HepG2 (cell line): ENCODE results near the gene ESRP2. TPM values are rescaled to one million over a fixed set of nuclear protein-coding genes. Genes with fewer than 3 reads are reported as not detected.
A peak's percentile ranks its signal among the peaks of the same experiment; 100 is the strongest.

ENCODE experiments used
- ATAC-seq: fragments of 200-7000 bp; cut with Tn5 transposase; 3 replicates; pipeline ENCODE4 v1.9.1; 2020; ENCODE audit warnings: mild to moderate bottlenecking, moderate library complexity
- BruUV-seq: library from RNA; stranded (reverse); fragments of 400-500 nt; replicated peaks from 2 replicates; lab custom pipeline; 2021; lab: Mats Ljungman, UMichigan
- CTCF ChIA-PET: fragments of 300-600 bp; formaldehyde crosslinking; extraction: SDS; loops from one replicate; lab custom pipeline; 2021; ENCODE audit warnings: low total read pairs, inconsistent platforms, low intra/inter-chr PET ratio; lab: Yijun Ruan, JAX
- POLR2A ChIA-PET: fragments of 350-600 bp; sonication (Branson Sonifier 250); formaldehyde crosslinking; loops from one replicate; lab custom pipeline; 2020; ENCODE audit warnings: antibody characterized with exemption, inconsistent platforms; lab: Yijun Ruan, JAX
- DNase-seq: peaks from one replicate; pipeline ENCODE4 v3.0.0-alpha.2; 2015; ENCODE audit warnings: low spot score
- FAIRE-seq: peaks from 3 replicates; lab custom pipeline; 2011; peaks lifted over from hg19 to GRCh38; lab: Jason Lieb, UNC
- H2AFZ ChIP-seq: one replicate; pipeline ENCODE4 v1.6.1; 2011; ENCODE audit warnings: low read length, inconsistent platforms
- H3K27ac ChIP-seq: fragments of 300-600 bp; 3 replicates; pipeline ENCODE4 v1.8.0; 2011; ENCODE audit warnings: mixed run types, mild to moderate bottlenecking, mixed read lengths, low read length, inconsistent platforms; ENCODE audit not compliant: insufficient read depth; ENCODE audit errors: extremely low read length
- H3K27me3 ChIP-seq, 2 experiments: fragments of 200-600 bp in 1 of 2; 2 replicates in 1 of 2; 3 replicates in 1 of 2; pipeline versions ENCODE4 v1.6.0 to v1.8.0; 2011; ENCODE audit warnings: low read length in 2 of 2, mild to moderate bottlenecking in 2 of 2, moderate library complexity in 2 of 2, inconsistent platforms in 1 of 2; ENCODE audit not compliant: insufficient read depth in 2 of 2, control insufficient read depth in 1 of 2
- H3K36me3 ChIP-seq, 2 experiments: fragments of 200-600 bp in 1 of 2; replicated peaks in 1 of 2; 2 replicates in 1 of 2; 3 replicates in 1 of 2; pipeline versions ENCODE4 v1.5.1 to v1.8.0; 2011; ENCODE audit warnings: low read length in 2 of 2, inconsistent platforms in 1 of 2; ENCODE audit not compliant: insufficient read depth in 2 of 2, control insufficient read depth in 1 of 2
- H3K4me1 ChIP-seq: 2 replicates; pipeline ENCODE4 v1.5.1; 2012; ENCODE audit warnings: low read length, inconsistent platforms; ENCODE audit not compliant: insufficient read depth
- H3K4me2 ChIP-seq: 2 replicates; pipeline ENCODE4 v1.6.0; 2011; ENCODE audit warnings: low read depth, low read length, inconsistent platforms
- H3K4me3 ChIP-seq, 3 experiments: fragments of 200-600 bp in 1 of 3; sonication (generic), shearing (Covaris generic) in 1 of 3; replicated peaks in 1 of 3; 2 replicates each; pipeline ENCODE4 v1.5.1; 2011 to 2016; ENCODE audit warnings: low read length in 3 of 3, inconsistent platforms in 2 of 3, low read depth in 2 of 3, mild to moderate bottlenecking in 2 of 3, control low read depth in 1 of 3, mixed read lengths in 1 of 3; ENCODE audit not compliant: insufficient read depth in 1 of 3
- H3K79me2 ChIP-seq: one replicate; pipeline ENCODE4 v1.6.1; 2011; ENCODE audit warnings: low read length, inconsistent platforms; ENCODE audit not compliant: insufficient read depth
- H3K9ac ChIP-seq: 2 replicates; pipeline ENCODE4 v1.6.0; 2011; ENCODE audit warnings: mild to moderate bottlenecking, low read depth, low read length, inconsistent platforms; ENCODE audit not compliant: insufficient read depth
- H3K9me3 ChIP-seq: 2 replicates; pipeline ENCODE4 v1.5.1; 2012; ENCODE audit warnings: mild to moderate bottlenecking, low read length
- H4K20me1 ChIP-seq: 2 replicates; pipeline ENCODE4 v1.6.0; 2011; ENCODE audit warnings: inconsistent platforms, mild to moderate bottlenecking, low read length, moderate library complexity; ENCODE audit not compliant: insufficient read depth
- CEBPZ ChIP-seq: IDR thresholded peaks from 2 replicates; pipeline ENCODE4 v1.6.1; 2012; ENCODE audit warnings: low read length, improper control_type of control experiment
- GTF2F1 ChIP-seq: fragments of 150-350 bp; IDR thresholded peaks from 2 replicates; pipeline ENCODE4 v1.6.1; 2014; ENCODE audit warnings: low read length
- HINFP ChIP-seq: sonication (generic); formaldehyde crosslinking; IDR thresholded peaks from 2 replicates; pipeline ENCODE4 v1.4.0; 2020; ENCODE audit warnings: low read depth, mild to moderate bottlenecking, missing genetic modification reagents
- HMGXB4 ChIP-seq, 2 experiments: sonication (generic) in 1 of 2; formaldehyde crosslinking in 1 of 2; IDR thresholded peaks; 2 replicates each; pipeline versions ENCODE4 v1.4.0 to v1.6.1; 2018 to 2020; ENCODE audit warnings: missing genetic modification reagents in 2 of 2, borderline replicate concordance in 1 of 2, low read depth in 1 of 2, mild to moderate bottlenecking in 1 of 2, missing biosample characterization in 1 of 2
- MED1 ChIP-seq: sonication (generic); formaldehyde crosslinking; IDR thresholded peaks from 2 replicates; pipeline ENCODE4 v1.4.0; 2020; ENCODE audit warnings: missing genetic modification reagents
- SSRP1 ChIP-seq: IDR thresholded peaks from 2 replicates; pipeline ENCODE4 v1.6.1; 2016; ENCODE audit warnings: control low read depth
- ZNF784 ChIP-seq: sonication (generic); formaldehyde crosslinking; IDR thresholded peaks from 2 replicates; pipeline ENCODE4 v1.5.1; 2020; ENCODE audit warnings: missing genetic modification reagents, mild to moderate bottlenecking, borderline replicate concordance
- ZNF790 ChIP-seq: sonication (generic); formaldehyde crosslinking; IDR thresholded peaks from 2 replicates; pipeline ENCODE4 v1.8.0; 2022; ENCODE audit warnings: missing genetic modification reagents, mild to moderate bottlenecking, borderline replicate concordance
- WGBS: methylation state at CpG from one replicate; pipeline ENCODE4 v1.1.6; 2017; ENCODE audit warnings: low lambda C conversion rate; 5-methylcytosine and 5-hydroxymethylcytosine counted together
- in situ Hi-C: cut with HindIII; loops from 2 replicates; pipeline ENCODE4 v1.10.0; 2017; ENCODE audit warnings: low pct_unique_long_range_greater_than_20kb; ENCODE audit not compliant: extremely low pct_ligation_motif_present
- intact Hi-C: fragments of 100-400 bp; cut with micrococcal nuclease; formaldehyde crosslinking; loops from one replicate; pipeline ENCODE4 v1.10.0; 2022; ENCODE audit not compliant: unreplicated experiment
- polyA plus RNA-seq, 8 experiments: library from polyadenylated mRNA; depleted of rRNA in 3 of 8; stranded (reverse) in 7 of 8; unstranded in 1 of 8; fragments of >200 nt; fragmentation: Illumina TruSeq in 4 of 8; extraction: Trizol in 4 of 8; gene quantifications; 2 replicates each; pipeline versions ENCODE4 v1.2.1 to v1.2.3, GENCODE V29; 2011 to 2016; ENCODE audit warnings: low read depth in 4 of 8, missing spikeins in 1 of 8, mixed read lengths in 1 of 8; ENCODE audit not compliant: insufficient read depth in 1 of 8
- total RNA-seq, 5 experiments: library from RNA; depleted of rRNA; stranded (reverse); fragments of >200 nt; fragmentation: Illumina TruSeq; extraction: Trizol; gene quantifications; 2 replicates each; pipeline ENCODE4 v1.2.3, GENCODE V29; 2016; ENCODE audit warnings: low read depth in 1 of 5

Gene ESRP2
- total and polyA plus RNA-seq, 2 of the 13 experiments (the other 11 are each of a cell fraction or from before 2014, with no cell fraction given): 21.1 to 32.4 TPM

DNA sequence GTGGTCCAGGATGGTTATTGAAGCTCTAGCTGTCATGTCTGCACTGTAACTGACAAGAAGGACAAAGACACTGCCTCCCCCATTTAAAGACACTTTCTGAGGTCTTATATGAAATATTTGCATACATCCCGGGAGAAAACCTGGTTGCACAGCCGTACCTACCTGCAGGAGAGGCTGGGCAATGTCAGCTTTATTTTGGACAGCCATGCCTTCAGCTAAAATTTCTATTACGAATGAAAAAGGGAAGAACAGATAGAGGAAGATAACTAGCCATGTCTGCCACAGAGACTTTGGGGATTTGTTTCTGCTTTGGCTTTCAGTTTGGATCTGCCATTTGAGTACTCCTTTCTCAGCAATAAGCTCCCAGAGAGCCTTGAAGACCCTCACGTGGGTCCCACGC lies 47.4 kb upstream of the ESRP2 start:
- Histone ChIP-seq H3K4me1 (peaks cover 77% of the 10 kb centered on the region), H2AFZ (no peak overlapping the region), H3K27me3 (no peaks in the 10 kb centered on the region), H4K20me1 (no peaks in the 10 kb centered on the region), H3K4me3 (no peak overlapping the region), H3K79me2 (peaks cover 46% of the 10 kb centered on the region), H3K9me3 (no peaks in the 10 kb centered on the region)
- FAIRE-seq (no peak), ATAC-seq (no peak), DNase-seq (no peak)
- POLR2A ChIA-PET: interaction anchor here (0.9 to 4.3 kb wide), 7 partner anchors 11 to 47 kb away, joined by 3 to 22 read pairs (median 5); partner anchors contain the start of genes ESRP2, PRMT7, SLC7A6 and SLC7A6OS
- no TSS peak for BruUV-seq
- CTCF ChIA-PET: no interaction called here
- TF ChIP-seq ZNF784 (CRISPR knock-in tag): no peak
- TF ChIP-seq GTF2F1: no peak
- no peak for TF ChIP-seq MED1
- TF ChIP-seq, all 625 proteins: peak for 0
- H3K27ac ChIP-seq: peak overlapping the region; percentile 23
- 76% methylated on average over 5 of the region's 5 CpGs for WGBS
- no peak overlapping the region for H3K9ac ChIP-seq
- no peak overlapping the region for H3K4me2 ChIP-seq
- intact Hi-C loops (no loop called here), in situ Hi-C loops (no loop called here)
- peaks cover 16 to 51% of the 10 kb centered on the region in 2 experiments for H3K36me3 ChIP-seq

DNA sequence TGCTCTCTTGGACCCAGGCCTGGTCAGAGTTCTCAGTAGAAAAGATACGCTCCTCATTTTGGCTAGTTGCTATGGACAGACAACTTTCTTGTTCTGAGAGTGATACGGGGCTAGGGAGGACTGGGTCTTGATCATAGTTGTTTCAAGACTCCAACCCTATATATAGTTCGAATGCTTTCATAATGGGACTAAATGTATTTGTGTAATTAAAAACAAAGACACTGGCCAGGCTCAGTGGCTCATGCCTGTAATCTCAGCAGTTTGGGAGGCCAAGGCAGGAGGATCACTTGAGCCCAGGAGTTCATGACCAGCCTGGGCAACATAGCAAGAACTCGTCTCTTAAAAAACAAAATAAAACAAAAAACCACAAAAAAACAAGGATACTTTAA lies 46.1 kb upstream of the ESRP2 start:
- ATAC-seq: no peak
- H3K4me2 ChIP-seq: peak overlapping the region; percentile 66
- DNase-seq: no peak
- intact Hi-C loops: no loop called here
- peak overlapping the region in 1 of 3 experiments; percentile 26; a peak in 1 of 6 replicates for H3K4me3 ChIP-seq
- H2AFZ ChIP-seq: no peak overlapping the region
- H4K20me1 ChIP-seq: no peaks in the 10 kb centered on the region
- no peaks in the 10 kb centered on the region for H3K27me3 ChIP-seq
- FAIRE-seq: no peak
- peak overlapping the region; percentile 81 for H3K27ac ChIP-seq
- peak overlapping the region; percentile 28 for H3K9ac ChIP-seq
- ChIA-PET POLR2A (interaction anchor here (0.9 to 3.9 kb wide), 15 partner anchors 10 to 202 kb away, joined by 3 to 59 read pairs (median 4); partner anchors contain the start of genes ESRP2, PRMT7, SLC7A6 and SLC7A6OS), CTCF (interaction anchor here (1.5 kb wide), 1 partner anchor 21 kb away, joined by 4 read pairs; no protein-coding TSS in a partner anchor)
- peaks cover 8 to 38% of the 10 kb centered on the region in 2 experiments; a peak in 4 of 5 replicates for H3K36me3 ChIP-seq
- no TSS peak for BruUV-seq
- peaks cover 77% of the 10 kb centered on the region for H3K4me1 ChIP-seq
- peaks cover 39% of the 10 kb centered on the region for H3K79me2 ChIP-seq
- 32% methylated on average over 4 of the region's 4 CpGs for WGBS
- no peaks in the 10 kb centered on the region for H3K9me3 ChIP-seq
- in situ Hi-C loops: no loop called here
- TF ChIP-seq HINFP (CRISPR knock-in tag) (0 out of 2 replicates have a peak, but pooled peaks have one; percentile 14), SSRP1 (0 out of 2 replicates have a peak, but pooled peaks have one; percentile 2), CEBPZ (no peak), HMGXB4 (CRISPR knock-in tag; IDR thresholded peaks at IDR 0.05; ENCODE audit: borderline replicate concordance in 1 of 2, low read depth in 1 of 2) (0 out of 4 replicates have a peak, but pooled peaks of 1 of the 2 experiments have one; percentile 1), ZNF790 (CRISPR knock-in tag) (no peak)
